ENCODE data around the gene SPARCL1.
A peak's percentile ranks its signal among the peaks of the same experiment; 100 is the strongest.

SPARCL1 gene

DNA sequence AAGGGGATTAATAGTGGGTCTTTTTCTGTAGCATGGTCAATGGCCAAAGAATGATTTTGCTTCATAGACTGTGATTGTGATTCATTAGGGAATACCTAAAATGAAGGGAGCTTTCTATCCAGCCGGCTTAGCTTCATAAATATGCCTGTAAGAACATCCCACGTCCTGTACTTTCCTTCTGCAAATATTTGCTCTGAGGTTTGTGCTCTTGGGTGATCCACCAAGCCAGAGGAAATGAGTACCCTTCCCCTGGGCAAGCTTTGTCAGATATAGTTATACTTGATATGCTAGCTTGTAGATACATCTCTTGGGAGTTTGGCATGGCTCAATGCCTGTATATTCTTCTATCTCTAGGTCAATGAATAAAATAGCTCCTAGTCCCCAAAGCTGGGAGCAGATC, 28.2 kb upstream of the SPARCL1 start:
- no peaks in the 10 kb centered on the region for H3K36me3 ChIP-seq (ENCODE audit: insufficient read depth, low read length)
- H3K9me3 ChIP-seq (replicated peaks; ENCODE audit: low read length) = no peaks in the 10 kb centered on the region
- H3K4me3 ChIP-seq (ENCODE audit: low read length) = no peak overlapping the region

DNA sequence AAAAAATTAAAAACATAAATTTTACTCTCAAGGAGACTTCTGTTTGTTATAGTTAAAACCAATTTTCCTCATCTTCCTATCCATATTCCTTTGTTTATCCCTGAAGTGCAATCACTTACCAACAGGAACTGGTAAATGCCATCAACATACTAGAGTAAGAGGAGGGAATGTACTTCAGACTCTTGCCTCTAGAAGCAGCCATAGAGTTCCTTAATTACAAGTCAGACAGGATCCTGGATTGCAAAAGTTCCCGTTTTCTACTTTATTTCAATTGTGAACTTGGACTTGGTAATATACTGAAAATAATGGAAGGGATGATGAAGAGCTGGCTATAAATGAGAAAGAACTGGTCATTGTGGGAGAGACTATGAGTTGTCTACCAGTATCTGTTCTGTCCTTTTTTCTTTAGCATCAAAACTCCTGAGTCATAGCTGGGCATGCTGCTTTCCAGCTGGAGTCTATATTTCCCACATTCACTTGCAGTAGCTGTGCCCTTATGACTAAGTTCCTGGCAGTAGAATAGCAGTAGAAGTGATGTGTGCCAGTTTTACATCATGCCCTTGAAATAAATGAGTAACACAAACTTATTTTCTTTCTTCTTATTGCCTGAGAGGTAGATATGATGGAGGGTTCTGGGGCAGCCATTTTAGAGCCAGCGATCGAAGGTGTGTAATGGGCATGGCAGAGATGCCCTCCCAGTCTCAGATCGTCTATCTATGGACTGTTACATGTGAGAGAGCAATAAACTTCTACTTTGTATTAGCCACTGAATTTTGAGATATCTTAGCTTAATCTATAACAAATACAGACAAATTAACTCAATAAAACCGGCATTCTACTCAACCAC, 26.8 kb upstream of the SPARCL1 start:
- Histone ChIP-seq H3K27me3 (ENCODE audit: control insufficient read depth, insufficient read depth, low read length) (no peaks in the 10 kb centered on the region), H3K4me2 (ENCODE audit: low read length) (no peak overlapping the region), H3K36me3 (ENCODE audit: insufficient read depth, low read length) (no peaks in the 10 kb centered on the region), H3K9me3 (replicated peaks; ENCODE audit: low read length) (no peaks in the 10 kb centered on the region), H3K9ac (ENCODE audit: low read depth, low read length) (no peak overlapping the region), H3K4me3 (ENCODE audit: low read length) (peak overlapping the region; percentile 18), H3K4me1 (ENCODE audit: control insufficient read depth, insufficient read depth, low read length) (peaks cover 16% of the 10 kb centered on the region)

More for the DNA sequence above, 28.2 kb upstream of the SPARCL1 start:
- Histone ChIP-seq H3K4me1 (ENCODE audit: control insufficient read depth, insufficient read depth, low read length) (peaks cover 16% of the 10 kb centered on the region), H3K4me2 (ENCODE audit: low read length) (no peak overlapping the region), H3K27me3 (ENCODE audit: control insufficient read depth, insufficient read depth, low read length) (no peaks in the 10 kb centered on the region), H3K9ac (ENCODE audit: low read depth, low read length) (no peak overlapping the region)

GRCh38 chr4:87553182-87553581, 24.0 kb upstream of the SPARCL1 start:
- peaks cover 10% of the 10 kb centered on the region for H3K4me1 ChIP-seq (ENCODE audit: control insufficient read depth, insufficient read depth, low read length)
- no peak overlapping the region for H3K9ac ChIP-seq (ENCODE audit: low read depth, low read length)
- H3K4me2 ChIP-seq (ENCODE audit: low read length) = no peak overlapping the region
- no peaks in the 10 kb centered on the region for H3K9me3 ChIP-seq (replicated peaks; ENCODE audit: low read length)
- H3K4me3 ChIP-seq (ENCODE audit: low read length) = no peak overlapping the region
- peaks cover 2% of the 10 kb centered on the region for H3K27me3 ChIP-seq (ENCODE audit: control insufficient read depth, insufficient read depth, low read length)
- H3K36me3 ChIP-seq (ENCODE audit: insufficient read depth, low read length) = no peaks in the 10 kb centered on the region

GRCh38 chr4:87551361-87551760, 22.2 kb upstream of the SPARCL1 start:
- Histone ChIP-seq H3K9ac (ENCODE audit: low read depth, low read length) (no peak overlapping the region), H3K27me3 (ENCODE audit: control insufficient read depth, insufficient read depth, low read length) (peaks cover 2% of the 10 kb centered on the region), H3K4me2 (ENCODE audit: low read length) (no peak overlapping the region), H3K9me3 (replicated peaks; ENCODE audit: low read length) (no peaks in the 10 kb centered on the region), H3K36me3 (ENCODE audit: insufficient read depth, low read length) (no peaks in the 10 kb centered on the region), H3K4me1 (ENCODE audit: control insufficient read depth, insufficient read depth, low read length) (peaks cover 9% of the 10 kb centered on the region), H3K4me3 (ENCODE audit: low read length) (no peak overlapping the region)

DNA sequence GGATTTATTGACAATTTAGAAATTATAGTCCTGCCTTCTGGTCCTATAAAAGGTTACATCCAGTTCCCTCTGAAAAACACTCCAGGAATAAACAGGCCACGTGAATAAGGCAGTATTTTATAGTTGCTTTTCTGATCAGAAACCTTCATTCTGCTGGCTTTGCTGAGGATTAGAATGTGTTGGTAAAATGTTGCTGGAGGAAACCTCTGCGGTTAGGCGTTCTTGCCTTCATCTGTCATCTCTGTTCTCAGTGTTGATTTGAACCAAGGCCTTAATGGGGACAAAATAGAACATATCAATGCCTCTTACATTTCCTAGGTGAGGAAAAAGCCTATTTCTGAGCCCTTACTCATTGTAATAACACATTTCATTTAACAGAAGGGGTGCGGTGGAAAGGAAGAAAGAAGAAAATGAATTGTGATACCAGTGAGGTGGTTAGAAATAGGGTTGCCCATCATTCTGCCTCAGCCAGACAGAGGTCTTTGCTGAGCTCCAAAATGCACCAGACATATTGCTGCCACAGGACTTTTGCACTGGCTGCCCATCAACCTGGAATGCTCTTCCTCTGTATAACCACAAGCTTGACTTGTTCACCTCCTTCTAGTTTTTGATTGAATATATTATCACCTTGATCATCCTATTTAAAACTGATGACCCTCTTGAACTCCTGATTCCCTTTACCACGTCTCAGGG, 18.0 kb upstream of the SPARCL1 start:
- Histone ChIP-seq H3K36me3 (ENCODE audit: insufficient read depth, low read length) (no peaks in the 10 kb centered on the region), H3K4me2 (ENCODE audit: low read length) (no peak overlapping the region), H3K9me3 (replicated peaks; ENCODE audit: low read length) (no peaks in the 10 kb centered on the region), H3K4me3 (ENCODE audit: low read length) (no peak overlapping the region), H3K27me3 (ENCODE audit: control insufficient read depth, insufficient read depth, low read length) (peaks cover 2% of the 10 kb centered on the region), H3K9ac (ENCODE audit: low read depth, low read length) (no peak overlapping the region), H3K4me1 (ENCODE audit: control insufficient read depth, insufficient read depth, low read length) (no peaks in the 10 kb centered on the region)

DNA sequence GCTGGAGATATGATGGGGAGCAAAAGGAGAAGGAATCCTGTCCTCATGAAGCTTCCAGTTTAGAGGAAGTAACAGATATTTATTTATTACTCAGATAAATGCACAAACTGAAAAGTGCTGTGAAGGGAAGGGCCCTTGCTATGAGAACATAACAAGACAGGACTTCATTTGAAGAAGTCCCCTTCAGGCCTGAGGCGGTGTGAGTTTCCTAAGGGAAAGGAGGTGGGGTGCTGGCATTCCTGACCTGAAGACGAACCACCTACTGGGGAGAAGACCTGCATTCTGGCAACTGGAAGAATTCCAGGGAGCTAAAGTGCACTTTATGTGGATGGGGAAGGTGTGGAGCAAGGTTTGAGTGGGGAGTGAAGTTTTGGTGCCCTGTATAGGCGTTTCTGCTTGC, 15.9 kb upstream of the SPARCL1 start:
- Histone ChIP-seq H3K9me3 (replicated peaks; ENCODE audit: low read length) (no peaks in the 10 kb centered on the region), H3K4me1 (ENCODE audit: control insufficient read depth, insufficient read depth, low read length) (no peaks in the 10 kb centered on the region), H3K4me3 (ENCODE audit: low read length) (no peak overlapping the region), H3K9ac (ENCODE audit: low read depth, low read length) (no peak overlapping the region), H3K36me3 (ENCODE audit: insufficient read depth, low read length) (no peaks in the 10 kb centered on the region), H3K4me2 (ENCODE audit: low read length) (no peak overlapping the region), H3K27me3 (ENCODE audit: control insufficient read depth, insufficient read depth, low read length) (peaks cover 1% of the 10 kb centered on the region)

DNA sequence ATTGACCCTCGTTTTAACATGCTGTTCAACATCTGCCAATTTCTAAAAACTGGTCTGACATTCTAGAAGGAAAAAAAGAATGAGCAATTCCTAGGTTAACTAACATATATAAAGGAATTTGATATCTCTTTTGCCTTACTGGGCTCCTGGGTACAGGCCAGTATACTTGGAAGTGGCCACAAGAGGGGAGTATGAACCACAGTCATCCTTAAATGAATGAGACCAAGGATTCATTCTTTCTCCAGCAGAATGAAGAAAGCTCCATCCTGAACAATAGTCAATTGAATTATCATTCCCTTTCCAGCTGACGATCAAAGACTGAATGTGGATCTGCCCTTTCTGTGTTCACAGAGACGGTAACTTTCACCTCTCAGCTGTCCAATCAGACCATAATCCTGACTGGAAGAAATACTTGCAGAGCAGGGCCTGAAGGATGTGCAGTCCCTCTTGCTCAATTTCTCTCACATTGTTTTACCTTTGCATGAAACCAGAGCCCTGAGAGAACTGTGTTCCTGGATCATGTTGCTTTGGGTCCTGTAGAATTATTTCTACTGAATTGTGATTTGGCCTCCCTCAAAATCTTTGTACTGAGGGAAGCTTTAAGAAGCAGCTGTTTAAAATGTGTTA, 14.8 kb upstream of the SPARCL1 start:
- Histone ChIP-seq H3K4me1 (ENCODE audit: control insufficient read depth, insufficient read depth, low read length) (no peaks in the 10 kb centered on the region), H3K9me3 (replicated peaks; ENCODE audit: low read length) (no peaks in the 10 kb centered on the region), H3K36me3 (ENCODE audit: insufficient read depth, low read length) (no peaks in the 10 kb centered on the region), H3K9ac (ENCODE audit: low read depth, low read length) (no peak overlapping the region), H3K4me3 (ENCODE audit: low read length) (no peak overlapping the region), H3K27me3 (ENCODE audit: control insufficient read depth, insufficient read depth, low read length) (no peaks in the 10 kb centered on the region), H3K4me2 (ENCODE audit: low read length) (no peak overlapping the region)

DNA sequence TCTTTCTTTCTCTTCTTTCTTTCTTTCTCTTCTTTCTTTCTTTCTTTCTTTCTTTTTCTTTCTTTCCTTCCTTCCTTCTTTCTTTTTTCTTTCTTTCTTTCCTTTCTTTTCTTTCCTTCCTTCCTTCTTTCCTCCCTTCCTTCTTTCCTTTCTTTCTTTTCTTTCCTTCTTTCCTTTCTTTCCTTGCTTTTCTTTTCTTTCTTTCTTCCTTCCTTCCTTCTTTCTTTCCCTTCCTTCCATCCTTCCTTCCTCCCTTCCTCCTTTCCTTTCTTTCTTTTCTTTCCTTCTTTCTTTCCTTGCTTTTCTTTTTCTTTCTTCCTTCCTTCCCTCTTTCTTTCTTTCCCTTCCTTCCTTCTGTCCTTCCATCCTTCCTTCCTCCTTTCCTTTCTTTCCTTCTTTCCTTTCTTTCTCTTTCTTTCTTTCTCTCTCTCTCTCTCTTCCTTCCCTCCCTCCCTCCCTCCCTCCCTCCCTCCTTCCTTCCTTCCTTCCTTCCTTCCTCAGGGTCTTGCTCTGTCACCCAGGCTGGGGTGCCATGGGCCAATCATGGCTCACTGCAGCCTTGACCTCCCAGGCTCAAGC, 13.6 kb upstream of the SPARCL1 start:
- Histone ChIP-seq H3K27me3 (ENCODE audit: control insufficient read depth, insufficient read depth, low read length) (no peaks in the 10 kb centered on the region), H3K9me3 (replicated peaks; ENCODE audit: low read length) (no peaks in the 10 kb centered on the region), H3K9ac (ENCODE audit: low read depth, low read length) (no peak overlapping the region), H3K4me3 (ENCODE audit: low read length) (no peak overlapping the region), H3K4me1 (ENCODE audit: control insufficient read depth, insufficient read depth, low read length) (no peaks in the 10 kb centered on the region), H3K4me2 (ENCODE audit: low read length) (no peak overlapping the region), H3K36me3 (ENCODE audit: insufficient read depth, low read length) (no peaks in the 10 kb centered on the region)

DNA sequence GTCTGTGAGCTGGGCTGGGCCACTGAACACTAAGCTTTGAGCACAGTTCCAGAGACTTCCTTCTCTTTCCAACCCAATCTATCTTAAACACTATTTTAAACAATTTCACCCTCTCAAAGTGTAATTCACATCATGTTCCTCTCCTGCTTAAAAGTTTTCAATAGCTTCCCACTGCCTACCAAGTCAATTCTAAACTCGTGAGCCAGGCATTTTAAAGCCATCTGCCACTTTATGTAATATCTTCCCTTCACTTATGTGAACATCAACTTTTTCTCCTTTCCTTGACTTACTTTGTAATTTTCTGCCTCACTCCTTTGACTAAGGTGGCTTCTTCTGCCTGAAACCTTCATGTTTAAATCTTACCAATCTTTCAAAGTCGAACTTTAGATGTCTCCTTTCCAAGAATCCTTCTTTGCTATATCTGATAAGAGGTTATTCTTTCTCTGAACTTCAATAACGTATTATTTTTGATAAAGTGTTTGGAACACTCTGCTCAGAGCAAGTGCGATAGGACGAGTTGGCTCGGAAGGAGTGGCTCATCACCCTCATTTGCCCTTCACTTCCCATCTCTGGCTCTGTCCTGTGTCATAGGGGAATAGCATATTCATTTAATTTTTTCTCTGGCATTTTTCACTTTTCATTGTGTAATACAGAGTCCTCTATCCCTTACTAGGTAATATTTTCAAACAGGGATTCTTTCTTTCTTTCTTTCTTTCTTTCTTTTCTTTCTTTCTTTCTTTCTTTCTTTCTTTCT, 13.0 kb upstream of the SPARCL1 start:
- Histone ChIP-seq H3K9me3 (replicated peaks; ENCODE audit: low read length) (no peaks in the 10 kb centered on the region), H3K27me3 (ENCODE audit: control insufficient read depth, insufficient read depth, low read length) (no peaks in the 10 kb centered on the region), H3K36me3 (ENCODE audit: insufficient read depth, low read length) (no peaks in the 10 kb centered on the region), H3K9ac (ENCODE audit: low read depth, low read length) (no peak overlapping the region), H3K4me3 (ENCODE audit: low read length) (no peak overlapping the region), H3K4me1 (ENCODE audit: control insufficient read depth, insufficient read depth, low read length) (no peaks in the 10 kb centered on the region), H3K4me2 (ENCODE audit: low read length) (no peak overlapping the region)

DNA sequence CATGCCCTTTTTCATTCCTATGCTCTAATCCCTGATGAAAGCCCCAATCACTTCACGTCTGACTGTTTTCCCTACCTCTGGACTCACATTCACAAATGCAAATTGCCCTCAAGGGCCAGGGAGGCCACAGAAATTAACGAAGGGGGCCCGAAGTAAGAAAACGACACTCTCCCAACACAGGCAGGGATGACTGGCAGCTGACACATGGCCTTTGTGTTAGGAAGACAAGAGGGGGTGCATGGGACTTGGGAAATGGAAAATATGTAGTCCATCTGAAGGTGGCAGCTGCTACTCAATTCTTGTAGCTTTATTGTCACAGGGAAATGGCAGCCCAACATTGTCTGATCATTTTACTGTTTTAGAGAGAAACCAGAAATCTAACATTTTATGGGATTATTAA, 12.3 kb upstream of the SPARCL1 start:
- Histone ChIP-seq H3K4me1 (ENCODE audit: control insufficient read depth, insufficient read depth, low read length) (no peaks in the 10 kb centered on the region), H3K36me3 (ENCODE audit: insufficient read depth, low read length) (no peaks in the 10 kb centered on the region), H3K27me3 (ENCODE audit: control insufficient read depth, insufficient read depth, low read length) (no peaks in the 10 kb centered on the region), H3K4me3 (ENCODE audit: low read length) (no peak overlapping the region), H3K9ac (ENCODE audit: low read depth, low read length) (no peak overlapping the region), H3K4me2 (ENCODE audit: low read length) (no peak overlapping the region), H3K9me3 (replicated peaks; ENCODE audit: low read length) (no peaks in the 10 kb centered on the region)
